Mesenchymal stem cell (in vitro differentiated cells and primary cell): Measurements from ENCODE around the gene SGSM2.
A peak's percentile ranks its signal among the peaks of the same experiment; 100 is the strongest.

Source experiments
- DNase-seq: peaks from one replicate; pipeline ENCODE4 v3.0.0-alpha.2; 2013
- H2AFZ ChIP-seq: one replicate; pipeline ENCODE4 v1.6.1; 2013; ENCODE audit warnings: low read depth, mild to moderate bottlenecking, control low read depth, inconsistent platforms, low read length, moderate library complexity
- H2AK5ac ChIP-seq: 2 replicates; pipeline ENCODE4 v1.6.1; 2013; ENCODE audit warnings: low read length, moderate library complexity, mild to moderate bottlenecking, inconsistent platforms; ENCODE audit not compliant: severe bottlenecking
- H2BK120ac ChIP-seq: one replicate; pipeline ENCODE4 v1.6.1; 2013; ENCODE audit warnings: low read depth, mild to moderate bottlenecking, inconsistent platforms, low read length, moderate library complexity
- H2BK12ac ChIP-seq, 2 experiments: one replicate each; pipeline ENCODE4 v1.6.1; 2013; ENCODE audit warnings: inconsistent platforms in 2 of 2, low read length in 2 of 2, mild to moderate bottlenecking in 2 of 2, moderate library complexity in 2 of 2, control low read depth in 1 of 2
- H2BK15ac ChIP-seq: one replicate; pipeline ENCODE4 v1.6.1; 2013; ENCODE audit warnings: mild to moderate bottlenecking, low read depth, inconsistent platforms; ENCODE audit not compliant: poor library complexity, severe bottlenecking
- H2BK5ac ChIP-seq: 2 replicates; pipeline ENCODE4 v1.6.1; 2013; ENCODE audit warnings: low read depth, mild to moderate bottlenecking, low read length, control low read depth, inconsistent platforms; ENCODE audit not compliant: poor library complexity, severe bottlenecking
- H3K14ac ChIP-seq, 2 experiments: one replicate each; pipeline ENCODE4 v1.6.1; 2013; ENCODE audit warnings: inconsistent platforms in 2 of 2, low read length in 2 of 2, control low read depth in 1 of 2, mild to moderate bottlenecking in 1 of 2, moderate library complexity in 1 of 2
- H3K18ac ChIP-seq, 2 experiments: one replicate each; pipeline ENCODE4 v1.6.1; 2013; ENCODE audit warnings: inconsistent platforms in 2 of 2, low read length in 2 of 2, control low read depth in 1 of 2, low read depth in 1 of 2, mild to moderate bottlenecking in 1 of 2
- H3K23ac ChIP-seq, 2 experiments: one replicate each; pipeline ENCODE4 v1.6.1; 2013; ENCODE audit warnings: inconsistent platforms in 2 of 2, low read length in 2 of 2, mild to moderate bottlenecking in 2 of 2, moderate library complexity in 2 of 2, control low read depth in 1 of 2
- H3K27ac ChIP-seq: 2 replicates; pipeline ENCODE4 v1.5.1; 2013; ENCODE audit warnings: mild to moderate bottlenecking, moderate library complexity, low read length, control low read depth, inconsistent platforms; ENCODE audit not compliant: poor library complexity, severe bottlenecking
- H3K27me3 ChIP-seq, 2 experiments: 2 replicates each; pipeline versions ENCODE4 v1.6.1 to v1.7.0; 2013; ENCODE audit warnings: low read length in 2 of 2, mild to moderate bottlenecking in 2 of 2, moderate library complexity in 2 of 2, control low read depth in 1 of 2, inconsistent platforms in 1 of 2; ENCODE audit not compliant: control insufficient read depth in 1 of 2, insufficient read depth in 1 of 2
- H3K36me3 ChIP-seq, 2 experiments: 2 replicates each; pipeline versions ENCODE4 v1.6.1 to v1.7.0; 2013; ENCODE audit warnings: low read length in 2 of 2, control low read depth in 1 of 2, inconsistent platforms in 1 of 2, low read depth in 1 of 2, mild to moderate bottlenecking in 1 of 2; ENCODE audit not compliant: insufficient read depth in 2 of 2, control insufficient read depth in 1 of 2
- H3K4ac ChIP-seq, 2 experiments: one replicate each; pipeline ENCODE4 v1.6.1; 2013; ENCODE audit warnings: inconsistent platforms in 2 of 2, low read length in 2 of 2, mild to moderate bottlenecking in 2 of 2, moderate library complexity in 2 of 2, control low read depth in 1 of 2, low read depth in 1 of 2
- H3K4me1 ChIP-seq: 2 replicates; pipeline ENCODE4 v1.6.1; 2013; ENCODE audit warnings: low read depth, low read length, control low read depth; ENCODE audit not compliant: control insufficient read depth, insufficient read depth
- H3K4me2 ChIP-seq: 2 replicates; pipeline ENCODE4 v1.6.1; 2013; ENCODE audit warnings: low read length, mild to moderate bottlenecking, inconsistent platforms; ENCODE audit not compliant: poor library complexity, severe bottlenecking
- H3K4me3 ChIP-seq, 2 experiments: 2 replicates each; pipeline versions ENCODE4 v1.5.1 to v1.7.0; 2013; ENCODE audit warnings: low read length in 2 of 2, mild to moderate bottlenecking in 2 of 2, control low read depth in 1 of 2, low read depth in 1 of 2; ENCODE audit not compliant: insufficient read depth in 1 of 2
- H3K79me1 ChIP-seq: replicated peaks from 2 replicates; pipeline ENCODE4 v1.6.1; 2013; ENCODE audit warnings: mild to moderate bottlenecking, control low read depth, low read length, inconsistent platforms; ENCODE audit not compliant: poor library complexity, severe bottlenecking
- H3K9ac ChIP-seq: 2 replicates; pipeline ENCODE4 v1.7.0; 2013; ENCODE audit warnings: mild to moderate bottlenecking, low read length, moderate library complexity
- H3K9me3 ChIP-seq: 2 replicates; pipeline ENCODE4 v1.7.0; 2013; ENCODE audit warnings: mild to moderate bottlenecking, low read length; ENCODE audit not compliant: control insufficient read depth
- H4K8ac ChIP-seq: one replicate; pipeline ENCODE4 v1.6.1; 2013; ENCODE audit warnings: inconsistent platforms, mild to moderate bottlenecking, low read length, moderate library complexity
- H4K91ac ChIP-seq: one replicate; pipeline ENCODE4 v1.6.1; 2013; ENCODE audit warnings: mild to moderate bottlenecking, low read length, inconsistent platforms
- WGBS: methylation state at CpG from one replicate; pipeline ENCODE4 v1.1.7; 2013; ENCODE audit warnings: mixed read lengths; 5-methylcytosine and 5-hydroxymethylcytosine counted together

Gene SGSM2

GRCh38 chr17:2380950-2381649 is 43.8 kb downstream of the SGSM2 start:
- no peak overlapping the region for H3K14ac ChIP-seq
- H2BK15ac ChIP-seq = no peak overlapping the region
- H3K4ac ChIP-seq = no peak overlapping the region
- H3K36me3 ChIP-seq = peaks cover 71 to 77% of the 10 kb centered on the region in 2 experiments
- no peak overlapping the region for H2BK120ac ChIP-seq
- H3K23ac ChIP-seq = no peak overlapping the region
- H3K9me3 ChIP-seq = no peaks in the 10 kb centered on the region
- DNase-seq = no peak
- peak overlapping the region; percentile 64 for H4K91ac ChIP-seq
- H2AFZ ChIP-seq = no peak overlapping the region
- H3K4me3 ChIP-seq = no peak overlapping the region
- peaks cover 1% of the 10 kb centered on the region for H3K79me1 ChIP-seq
- H2BK12ac ChIP-seq = no peak overlapping the region
- H3K27me3 ChIP-seq = no peaks in the 10 kb centered on the region
- no peak overlapping the region for H2BK5ac ChIP-seq
- no peak overlapping the region for H4K8ac ChIP-seq
- H3K4me2 ChIP-seq = no peak overlapping the region
- H3K27ac ChIP-seq = no peak overlapping the region
- peaks cover 12% of the 10 kb centered on the region for H3K4me1 ChIP-seq
- no peak overlapping the region for H3K18ac ChIP-seq
- no peak overlapping the region for H2AK5ac ChIP-seq
- peak overlapping the region; percentile 48 for H3K9ac ChIP-seq
- WGBS = 89% methylated on average over 15 of the region's 15 CpGs

DNA sequence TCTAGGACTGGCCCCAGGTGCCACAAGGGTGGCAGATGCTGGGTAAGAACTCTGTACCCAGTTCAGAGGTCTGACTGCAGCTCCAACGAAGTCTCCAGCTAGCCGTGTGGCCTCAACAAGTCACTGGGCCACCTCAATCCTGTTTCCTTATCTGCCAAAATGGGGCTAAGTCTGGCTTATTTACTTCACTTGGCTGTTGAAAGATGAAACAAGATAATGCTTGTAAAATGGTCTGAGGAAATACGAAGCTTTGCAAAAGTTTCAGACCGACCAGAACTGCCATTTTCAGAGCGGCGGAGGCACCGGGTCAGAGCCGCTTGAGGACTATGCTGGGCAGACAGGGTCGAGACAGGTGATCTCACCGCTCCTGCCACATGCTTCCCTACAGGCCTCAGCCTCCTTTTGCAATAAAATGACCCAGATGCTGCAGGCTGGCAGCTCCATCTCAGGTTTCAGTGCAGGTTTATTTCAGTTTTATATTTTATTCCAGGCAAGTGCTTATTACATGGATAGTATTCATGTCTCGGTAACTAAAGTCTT is 46.4 kb downstream of the SGSM2 start:
- WGBS = 80% methylated on average over 8 of the region's 11 CpGs
- peaks cover 71 to 82% of the 10 kb centered on the region in 2 experiments for H3K36me3 ChIP-seq
- no peak overlapping the region for H2BK12ac ChIP-seq

DNA sequence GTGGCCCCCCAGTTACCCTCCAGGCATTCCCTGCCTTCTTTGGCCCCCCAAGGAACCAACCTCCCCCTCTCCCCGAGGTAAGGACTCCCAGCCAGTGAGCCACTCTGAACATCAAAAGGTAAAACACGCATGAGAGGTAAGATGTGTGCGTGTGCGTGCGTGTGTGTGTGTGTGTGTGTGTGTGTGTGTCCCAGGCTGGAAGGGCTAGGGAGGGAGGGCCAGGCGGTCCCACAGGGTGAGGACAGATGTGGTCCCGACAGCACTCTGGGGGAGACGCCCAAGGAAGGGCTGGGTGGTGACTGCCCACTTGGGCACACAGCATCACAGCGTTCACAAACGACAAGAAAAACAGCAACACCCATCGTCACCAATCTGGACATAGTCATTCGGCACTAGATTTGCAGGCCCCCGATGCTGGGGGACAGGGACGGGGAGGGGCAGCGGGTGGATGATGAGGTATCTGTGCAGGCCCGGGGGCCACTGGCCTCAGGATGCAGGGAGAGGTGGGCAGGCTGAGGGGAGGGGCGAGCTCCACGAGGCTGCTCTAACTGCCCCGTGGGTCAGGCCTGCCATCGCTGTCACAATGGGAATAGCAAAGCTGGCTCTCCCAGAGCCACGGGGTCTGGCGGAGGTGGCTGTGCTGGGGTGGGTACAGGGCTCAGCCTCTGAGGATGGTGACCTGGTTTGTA is 47.3 kb downstream of the SGSM2 start:
- H2AK5ac ChIP-seq = no peak overlapping the region
- peak overlapping the region in 1 of 2 experiments; percentile 84 for H3K18ac ChIP-seq
- WGBS = 84% methylated on average over 19 of the region's 22 CpGs
- H3K9ac ChIP-seq = no peak overlapping the region
- peaks cover 68 to 75% of the 10 kb centered on the region in 2 experiments for H3K36me3 ChIP-seq
- peak overlapping the region; percentile 52 for H4K91ac ChIP-seq
- no peak overlapping the region for H2BK120ac ChIP-seq
- no peak overlapping the region for H2BK12ac ChIP-seq
- H3K4me1 ChIP-seq = peaks cover 12% of the 10 kb centered on the region
- no peak overlapping the region for H3K23ac ChIP-seq
- no peak overlapping the region for H3K27ac ChIP-seq
- H2BK5ac ChIP-seq = no peak overlapping the region
- H3K27me3 ChIP-seq = no peaks in the 10 kb centered on the region
- peak overlapping the region; percentile 68 for H2BK15ac ChIP-seq
- H3K4me3 ChIP-seq = no peak overlapping the region
- H3K4me2 ChIP-seq = no peak overlapping the region
- H3K9me3 ChIP-seq = no peaks in the 10 kb centered on the region
- H2AFZ ChIP-seq = no peak overlapping the region
- H4K8ac ChIP-seq = no peak overlapping the region
- peak overlapping the region in 1 of 2 experiments; percentile 53 for H3K14ac ChIP-seq
- H3K79me1 ChIP-seq = peaks cover 14% of the 10 kb centered on the region
- no peak overlapping the region for H3K4ac ChIP-seq
- DNase-seq = no peak

More for the DNA sequence above, 46.4 kb downstream of the SGSM2 start:
- Histone ChIP-seq H3K18ac (peak overlapping the region in 1 of 2 experiments; percentile 28), H2AK5ac (no peak overlapping the region), H2BK120ac (peak overlapping the region; percentile 39), H2BK15ac (no peak overlapping the region), H2BK5ac (no peak overlapping the region), H3K4ac (peak overlapping the region; percentile 43 to 46), H3K27ac (no peak overlapping the region), H3K4me3 (no peak overlapping the region), H3K9me3 (no peaks in the 10 kb centered on the region), H3K79me1 (peaks cover 12% of the 10 kb centered on the region), H2AFZ (no peak overlapping the region), H3K4me1 (peaks cover 12% of the 10 kb centered on the region), H3K23ac (no peak overlapping the region), H3K4me2 (no peak overlapping the region), H4K91ac (no peak overlapping the region), H4K8ac (no peak overlapping the region), H3K14ac (no peak overlapping the region), H3K27me3 (no peaks in the 10 kb centered on the region), H3K9ac (peak overlapping the region; percentile 47)
- no peak for DNase-seq
